Sigmoid colon (tissue), 4 donors: ENCODE data around the gene NTM.

Experiments used
- EP300 ChIP-seq, 4 donors: sonication (generic); formaldehyde crosslinking; IDR thresholded peaks; one replicate each; pipeline ENCODE4 v1.6.1; 2017; ENCODE audit warnings: antibody characterized with exemption in 4 of 4
- POLR2A ChIP-seq, 2 donors: fragments of 450-650 bp; IDR thresholded peaks; one replicate each; pipeline ENCODE4 v1.6.1; 2016; ENCODE audit warnings: antibody characterized with exemption in 2 of 2, mild to moderate bottlenecking in 2 of 2, moderate library complexity in 2 of 2
- POLR2AphosphoS5 ChIP-seq, 4 donors: sonication (generic); formaldehyde crosslinking; IDR thresholded peaks; one replicate each; pipeline ENCODE4 v1.6.1; 2017; ENCODE audit warnings: antibody characterized with exemption in 4 of 4
- TF ChIP-seq, protein P1 (sequence below), 4 experiments: fragments of 450-650 bp in 3 of 4; fragments of 200-600 bp in 1 of 4; IDR thresholded peaks; one replicate each; pipeline ENCODE4 v1.5.1; 2016 to 2019; ENCODE audit warnings: antibody characterized with exemption in 4 of 4, mild to moderate bottlenecking in 3 of 4, moderate library complexity in 2 of 4

DNA sequence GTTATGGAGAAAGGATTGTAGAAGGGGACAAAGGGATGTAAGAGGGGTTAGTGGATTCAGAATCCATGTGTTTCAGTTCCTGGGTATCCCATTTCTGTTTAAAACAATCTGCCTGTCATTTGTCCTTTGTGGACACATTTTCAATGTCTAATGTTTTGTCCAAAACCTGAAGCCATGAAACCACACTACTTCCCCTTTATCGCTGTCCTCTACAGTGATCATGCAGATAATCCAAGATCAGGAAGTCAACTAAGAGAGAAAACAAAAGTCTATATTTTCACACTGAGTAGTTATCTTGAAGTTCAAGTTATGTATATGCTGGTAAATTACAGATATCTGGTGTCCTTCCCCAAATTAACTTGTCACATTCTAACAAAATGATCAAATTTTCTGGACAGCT is 457.0 kb downstream of the NTM start:
- TF ChIP-seq, protein P1, sequence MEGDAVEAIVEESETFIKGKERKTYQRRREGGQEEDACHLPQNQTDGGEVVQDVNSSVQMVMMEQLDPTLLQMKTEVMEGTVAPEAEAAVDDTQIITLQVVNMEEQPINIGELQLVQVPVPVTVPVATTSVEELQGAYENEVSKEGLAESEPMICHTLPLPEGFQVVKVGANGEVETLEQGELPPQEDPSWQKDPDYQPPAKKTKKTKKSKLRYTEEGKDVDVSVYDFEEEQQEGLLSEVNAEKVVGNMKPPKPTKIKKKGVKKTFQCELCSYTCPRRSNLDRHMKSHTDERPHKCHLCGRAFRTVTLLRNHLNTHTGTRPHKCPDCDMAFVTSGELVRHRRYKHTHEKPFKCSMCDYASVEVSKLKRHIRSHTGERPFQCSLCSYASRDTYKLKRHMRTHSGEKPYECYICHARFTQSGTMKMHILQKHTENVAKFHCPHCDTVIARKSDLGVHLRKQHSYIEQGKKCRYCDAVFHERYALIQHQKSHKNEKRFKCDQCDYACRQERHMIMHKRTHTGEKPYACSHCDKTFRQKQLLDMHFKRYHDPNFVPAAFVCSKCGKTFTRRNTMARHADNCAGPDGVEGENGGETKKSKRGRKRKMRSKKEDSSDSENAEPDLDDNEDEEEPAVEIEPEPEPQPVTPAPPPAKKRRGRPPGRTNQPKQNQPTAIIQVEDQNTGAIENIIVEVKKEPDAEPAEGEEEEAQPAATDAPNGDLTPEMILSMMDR (IDR thresholded peaks at IDR 0.05), result no peak
- TF ChIP-seq EP300 (IDR thresholded peaks at IDR 0.05) (no peak), POLR2A (IDR thresholded peaks at IDR 0.05) (no peak), POLR2AphosphoS5 (IDR thresholded peaks at IDR 0.05) (no peak)
